HEK293 (cell line): ENCODE measurements around the gene PAQR7.

Experiments used
- CTCF ChIA-PET: fragments of 350-600 bp; formaldehyde crosslinking; extraction: SDS; loops from one replicate; lab custom pipeline; 2021; ENCODE audit warnings: antibody characterized with exemption; lab: Yijun Ruan, JAX
- POLR2A ChIA-PET: fragments of 300-600 bp; formaldehyde crosslinking; extraction: SDS; loops from one replicate; lab custom pipeline; 2020; ENCODE audit warnings: antibody characterized with exemption, inconsistent platforms; lab: Yijun Ruan, JAX
- H3K27ac ChIP-seq: fragments of 200-500 bp; sonication (Bioruptor generic); 2 replicates; pipeline ENCODE4 v1.5.1; 2014; ENCODE audit warnings: low read depth, low read length, control low read depth, inconsistent platforms; ENCODE audit errors: extremely low read depth
- H3K36me3 ChIP-seq, 2 experiments: fragments of 200-500 bp in 1 of 2; sonication (Bioruptor generic) in 1 of 2; 1 replicate in 1 of 2; 2 replicates in 1 of 2; pipeline ENCODE4 v1.5.1; 2014 to 2017; ENCODE audit warnings: inconsistent platforms in 2 of 2, low read length in 2 of 2; ENCODE audit not compliant: control insufficient read depth in 2 of 2, insufficient read depth in 1 of 2
- H3K4me1 ChIP-seq: fragments of 200-500 bp; sonication (Bioruptor generic); 2 replicates; pipeline ENCODE4 v1.5.1; 2014; ENCODE audit warnings: mild to moderate bottlenecking, low read length, inconsistent platforms; ENCODE audit not compliant: control insufficient read depth, insufficient read depth
- H3K4me3 ChIP-seq: 2 replicates; pipeline ENCODE4 v1.5.1; 2011; ENCODE audit warnings: low read depth, mild to moderate bottlenecking, control low read depth, low read length, moderate library complexity
- H3K9me3 ChIP-seq: fragments of 200-500 bp; sonication (Bioruptor generic); 2 replicates; pipeline ENCODE4 v1.5.1; 2014; ENCODE audit warnings: low read depth, low read length, inconsistent platforms; ENCODE audit not compliant: control insufficient read depth, insufficient read depth
- KLF10 ChIP-seq: fragments of 450-650 bp; IDR thresholded peaks from 2 replicates; pipeline ENCODE4 v1.5.1; 2018; ENCODE audit warnings: missing biosample characterization, mild to moderate bottlenecking, missing genetic modification characterization
- KLF9 ChIP-seq: fragments of 450-650 bp; formaldehyde crosslinking; IDR thresholded peaks from 2 replicates; pipeline ENCODE4 v1.5.1; 2016; ENCODE audit warnings: missing biosample characterization, missing genetic modification characterization, low read depth
- SP2 ChIP-seq: fragments of 450-650 bp; formaldehyde crosslinking; IDR thresholded peaks from 2 replicates; pipeline ENCODE4 v1.5.1; 2016; ENCODE audit warnings: missing biosample characterization, missing genetic modification characterization
- SP3 ChIP-seq: fragments of 450-650 bp; formaldehyde crosslinking; IDR thresholded peaks from 2 replicates; pipeline ENCODE4 v1.5.1; 2016; ENCODE audit warnings: missing biosample characterization, missing genetic modification characterization
- TCF7L2 ChIP-seq: IDR thresholded peaks from 2 replicates; pipeline ENCODE4 v1.6.1; 2011; ENCODE audit warnings: low read depth, mild to moderate bottlenecking, inconsistent platforms, low read length, moderate library complexity, borderline replicate concordance
- WT1 ChIP-seq: fragments of 450-650 bp; formaldehyde crosslinking; IDR thresholded peaks from 2 replicates; pipeline ENCODE4 v1.5.1; 2016; ENCODE audit warnings: missing biosample characterization, missing genetic modification characterization
- YY2 ChIP-seq: fragments of 450-650 bp; formaldehyde crosslinking; IDR thresholded peaks from 2 replicates; pipeline ENCODE4 v1.5.1; 2016; ENCODE audit warnings: missing biosample characterization, missing genetic modification characterization
- ZBTB1 ChIP-seq: fragments of 450-650 bp; formaldehyde crosslinking; IDR thresholded peaks from 2 replicates; pipeline ENCODE4 v1.5.1; 2016; ENCODE audit warnings: missing biosample characterization, missing genetic modification characterization
- ZBTB17 ChIP-seq: fragments of 450-650 bp; formaldehyde crosslinking; IDR thresholded peaks from 2 replicates; pipeline ENCODE4 v1.5.1; 2016; ENCODE audit warnings: missing biosample characterization, missing genetic modification characterization
- ZBTB20 ChIP-seq: fragments of 450-650 bp; formaldehyde crosslinking; IDR thresholded peaks from 2 replicates; pipeline ENCODE4 v1.5.1; 2016; ENCODE audit warnings: missing biosample characterization, missing genetic modification characterization
- ZBTB8A ChIP-seq: fragments of 450-650 bp; formaldehyde crosslinking; IDR thresholded peaks from 2 replicates; pipeline ENCODE4 v1.5.1; 2016; ENCODE audit warnings: missing biosample characterization, missing genetic modification characterization
- ZIC2 ChIP-seq: fragments of 450-650 bp; formaldehyde crosslinking; IDR thresholded peaks from 2 replicates; pipeline ENCODE4 v1.5.1; 2016; ENCODE audit warnings: missing biosample characterization, missing genetic modification characterization
- ZNF133 ChIP-seq: fragments of 450-650 bp; formaldehyde crosslinking; IDR thresholded peaks from 2 replicates; pipeline ENCODE4 v1.5.1; 2016; ENCODE audit warnings: missing biosample characterization, missing genetic modification characterization
- ZNF19 ChIP-seq: fragments of 450-650 bp; formaldehyde crosslinking; IDR thresholded peaks from 2 replicates; pipeline ENCODE4; 2016; ENCODE audit warnings: missing biosample characterization, missing genetic modification characterization, low read depth
- ZNF354C ChIP-seq: fragments of 450-650 bp; formaldehyde crosslinking; IDR thresholded peaks from 2 replicates; pipeline ENCODE4 v1.5.1; 2016; ENCODE audit warnings: missing biosample characterization, missing genetic modification characterization, low read depth, borderline replicate concordance
- ZNF366 ChIP-seq: fragments of 450-650 bp; formaldehyde crosslinking; conservative IDR thresholded peaks from 2 replicates; pipeline ENCODE4 v1.5.1; 2016; ENCODE audit warnings: missing biosample characterization, missing genetic modification characterization
- ZNF423 ChIP-seq: fragments of 450-650 bp; formaldehyde crosslinking; IDR thresholded peaks from 2 replicates; pipeline ENCODE4 v1.5.1; 2016; ENCODE audit warnings: missing biosample characterization, missing genetic modification characterization
- ZNF426 ChIP-seq: fragments of 450-650 bp; formaldehyde crosslinking; IDR thresholded peaks from 2 replicates; pipeline ENCODE4 v1.5.1; 2017; ENCODE audit warnings: missing biosample characterization, missing genetic modification characterization, mild to moderate bottlenecking, inconsistent platforms, moderate library complexity
- ZNF544 ChIP-seq: fragments of 450-650 bp; formaldehyde crosslinking; IDR thresholded peaks from 2 replicates; pipeline ENCODE4 v1.5.0; 2017; ENCODE audit warnings: missing biosample characterization, missing genetic modification characterization
- ZNF610 ChIP-seq: fragments of 450-650 bp; formaldehyde crosslinking; IDR thresholded peaks from 2 replicates; pipeline ENCODE4 v1.5.1; 2016; ENCODE audit warnings: missing biosample characterization, missing genetic modification characterization, borderline replicate concordance
- ZNF660 ChIP-seq: fragments of 450-650 bp; IDR thresholded peaks from 2 replicates; pipeline ENCODE4 v1.5.1; 2018; ENCODE audit warnings: missing biosample characterization, mild to moderate bottlenecking, missing genetic modification characterization
- ZNF677 ChIP-seq: fragments of 450-650 bp; IDR thresholded peaks from 2 replicates; pipeline ENCODE4 v1.5.0; 2018; ENCODE audit warnings: missing biosample characterization, mild to moderate bottlenecking, missing genetic modification characterization, moderate library complexity
- ZNF776 ChIP-seq: fragments of 450-650 bp; formaldehyde crosslinking; IDR thresholded peaks from 2 replicates; pipeline ENCODE4 v1.5.0; 2017; ENCODE audit warnings: missing biosample characterization, missing genetic modification characterization, borderline replicate concordance
- ZNF843 ChIP-seq: fragments of 450-650 bp; formaldehyde crosslinking; IDR thresholded peaks from 2 replicates; pipeline ENCODE4 v1.5.1; 2016; ENCODE audit warnings: missing biosample characterization, missing genetic modification characterization
- ZSCAN16 ChIP-seq: fragments of 450-650 bp; formaldehyde crosslinking; IDR thresholded peaks from 2 replicates; pipeline ENCODE4 v1.5.1; 2016; ENCODE audit warnings: missing biosample characterization, missing genetic modification characterization
- ZSCAN30 ChIP-seq: fragments of 450-650 bp; IDR thresholded peaks from 2 replicates; pipeline ENCODE4 v1.5.1; 2018; ENCODE audit warnings: missing biosample characterization, mild to moderate bottlenecking, missing genetic modification characterization, moderate library complexity
- ZXDB ChIP-seq: fragments of 450-650 bp; formaldehyde crosslinking; IDR thresholded peaks from 2 replicates; pipeline ENCODE4 v1.5.1; 2016; ENCODE audit warnings: missing biosample characterization, missing genetic modification characterization
- TF ChIP-seq, protein P1 (sequence below): fragments of 450-650 bp; formaldehyde crosslinking; optimal IDR thresholded peaks from 2 replicates; pipeline ENCODE3; 2016; ENCODE audit warnings: missing biosample characterization, mild to moderate bottlenecking, missing genetic modification characterization
- TF ChIP-seq, protein P2 (sequence below): fragments of 450-650 bp; formaldehyde crosslinking; IDR thresholded peaks from 2 replicates; pipeline ENCODE4 v1.5.1; 2016; ENCODE audit warnings: missing biosample characterization, missing genetic modification characterization
- TF ChIP-seq, protein P3 (sequence below): fragments of 450-650 bp; formaldehyde crosslinking; IDR thresholded peaks from 2 replicates; pipeline ENCODE4 v1.5.0; 2017; ENCODE audit warnings: missing biosample characterization, missing genetic modification characterization, borderline replicate concordance

Gene PAQR7

DNA sequence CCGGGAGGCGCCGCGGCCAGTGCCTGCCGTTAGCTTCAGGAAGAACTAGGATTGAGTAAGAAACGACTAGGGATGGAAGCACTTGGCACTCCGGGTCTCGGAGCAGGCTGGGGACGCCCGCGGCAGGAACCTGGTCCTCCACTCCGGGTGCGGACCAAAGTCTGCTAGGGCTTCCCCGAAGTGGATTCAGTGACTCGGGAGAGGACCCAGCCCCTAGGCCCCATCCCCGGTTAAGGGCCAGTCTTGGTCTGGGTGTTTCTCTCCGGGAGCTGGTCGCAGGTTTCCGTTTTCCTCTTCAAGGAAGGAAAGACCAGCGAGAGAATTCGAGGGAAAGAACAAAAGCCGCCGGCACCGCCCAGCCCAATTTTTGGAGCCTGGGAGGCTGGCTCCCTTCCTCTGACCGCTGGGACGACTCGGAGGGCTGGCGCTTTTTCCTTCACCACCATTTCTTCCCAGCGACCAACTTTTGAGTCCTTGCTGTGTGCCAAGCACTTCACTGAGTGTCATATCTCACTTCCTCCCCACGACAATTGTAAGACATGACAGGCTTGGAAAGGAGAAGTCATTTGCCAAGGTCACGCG is 47.6 kb upstream of the PAQR7 start (continued):
- TF ChIP-seq ZNF423 (tag by site-specific recombination) (no peak), ZNF677 (no peak), ZNF660 (tag by site-specific recombination) (no peak), ZBTB8A (tag by site-specific recombination) (peak; percentile 30; the same call in 1 of the 2 replicates), ZNF366 (tag by site-specific recombination) (0 out of 2 replicates have a peak, but pooled peaks have one; percentile 22)
- TF ChIP-seq, protein P1, sequence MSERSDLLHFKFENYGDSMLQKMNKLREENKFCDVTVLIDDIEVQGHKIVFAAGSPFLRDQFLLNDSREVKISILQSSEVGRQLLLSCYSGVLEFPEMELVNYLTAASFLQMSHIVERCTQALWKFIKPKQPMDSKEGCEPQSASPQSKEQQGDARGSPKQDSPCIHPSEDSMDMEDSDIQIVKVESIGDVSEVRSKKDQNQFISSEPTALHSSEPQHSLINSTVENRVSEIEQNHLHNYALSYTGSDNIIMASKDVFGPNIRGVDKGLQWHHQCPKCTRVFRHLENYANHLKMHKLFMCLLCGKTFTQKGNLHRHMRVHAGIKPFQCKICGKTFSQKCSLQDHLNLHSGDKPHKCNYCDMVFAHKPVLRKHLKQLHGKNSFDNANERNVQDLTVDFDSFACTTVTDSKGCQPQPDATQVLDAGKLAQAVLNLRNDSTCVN (tag by site-specific recombination): peak; percentile 12

DNA sequence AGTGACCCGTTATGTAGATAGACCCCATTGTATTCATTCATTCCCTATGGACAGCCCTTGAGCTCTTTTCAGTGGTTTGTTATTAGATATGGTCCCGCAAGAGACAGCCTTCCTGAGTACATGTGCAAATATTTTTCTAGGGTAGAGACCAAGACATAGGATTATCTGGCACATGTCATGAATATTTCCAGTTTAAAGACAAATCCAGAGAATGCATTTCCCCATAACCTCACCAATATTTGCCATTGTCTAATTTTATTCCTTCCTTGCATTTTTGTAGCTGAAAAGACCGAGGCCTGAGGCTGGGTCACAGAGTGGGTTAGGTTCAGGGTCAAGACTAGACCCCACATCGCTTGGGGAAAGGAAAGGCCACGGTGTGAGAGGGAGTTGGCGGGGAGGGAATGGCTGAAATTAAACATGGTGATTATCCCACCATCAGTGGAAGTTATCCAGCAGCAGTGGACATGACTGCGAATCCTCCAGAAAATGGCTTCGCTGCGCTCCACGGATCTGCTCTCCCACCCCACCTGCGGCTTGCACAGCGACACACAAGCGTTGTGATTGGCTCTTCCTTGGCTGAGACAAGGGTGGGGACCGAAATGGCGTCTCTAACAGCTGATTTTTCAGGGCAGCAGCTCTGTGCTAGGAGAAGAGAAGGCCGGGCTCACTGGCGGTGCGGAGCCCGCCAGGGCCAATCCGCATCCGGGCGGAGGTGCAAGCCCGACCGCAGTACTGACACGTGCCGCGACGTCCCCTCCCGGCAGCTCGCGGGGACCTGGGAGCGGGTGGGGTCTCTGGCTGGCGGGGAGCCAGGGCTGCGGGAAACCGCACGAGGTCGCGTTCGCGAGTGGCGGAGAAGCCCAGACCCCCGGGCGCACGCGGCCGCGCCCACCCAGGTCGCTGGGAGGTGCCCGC is 46.8 kb upstream of the PAQR7 start:
- H3K36me3 ChIP-seq: no peaks in the 10 kb centered on the region
- CTCF ChIA-PET: interaction anchor here (0.7 to 1.2 kb wide), 6 partner anchors 8 to 87 kb away, joined by 3 to 4 read pairs (median 3); partner anchors contain the start of gene PAFAH2
- TF ChIP-seq ZXDB (tag by site-specific recombination) (0 out of 2 replicates have a peak, but pooled peaks have one; percentile 30), SP3 (no peak), ZNF843 (tag by site-specific recombination) (no peak), WT1 (no peak), ZSCAN16 (no peak), YY2 (tag by site-specific recombination) (peak; percentile 57; the same call in 1 of the 2 replicates), ZSCAN30 (tag by site-specific recombination) (0 out of 2 replicates have a peak, but pooled peaks have one; percentile 6), ZNF19 (no peak), ZNF776 (no peak), KLF10 (tag by site-specific recombination) (peak; percentile 68), ZNF610 (tag by site-specific recombination) (no peak), KLF9 (tag by site-specific recombination) (peak; percentile 52), ZIC2 (tag by site-specific recombination) (no peak), ZBTB20 (tag by site-specific recombination) (0 out of 2 replicates have a peak, but pooled peaks have one; percentile 59), ZNF544 (no peak), SP2 (tag by site-specific recombination) (peak; percentile 53), ZNF354C (tag by site-specific recombination) (no peak), ZNF426 (no peak), TCF7L2 (no peak), ZBTB1 (tag by site-specific recombination) (no peak), ZBTB17 (tag by site-specific recombination) (no peak; the same call in 1 of the 2 replicates), ZNF133 (no peak)
- TF ChIP-seq, protein P2, sequence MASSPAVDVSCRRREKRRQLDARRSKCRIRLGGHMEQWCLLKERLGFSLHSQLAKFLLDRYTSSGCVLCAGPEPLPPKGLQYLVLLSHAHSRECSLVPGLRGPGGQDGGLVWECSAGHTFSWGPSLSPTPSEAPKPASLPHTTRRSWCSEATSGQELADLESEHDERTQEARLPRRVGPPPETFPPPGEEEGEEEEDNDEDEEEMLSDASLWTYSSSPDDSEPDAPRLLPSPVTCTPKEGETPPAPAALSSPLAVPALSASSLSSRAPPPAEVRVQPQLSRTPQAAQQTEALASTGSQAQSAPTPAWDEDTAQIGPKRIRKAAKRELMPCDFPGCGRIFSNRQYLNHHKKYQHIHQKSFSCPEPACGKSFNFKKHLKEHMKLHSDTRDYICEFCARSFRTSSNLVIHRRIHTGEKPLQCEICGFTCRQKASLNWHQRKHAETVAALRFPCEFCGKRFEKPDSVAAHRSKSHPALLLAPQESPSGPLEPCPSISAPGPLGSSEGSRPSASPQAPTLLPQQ (tag by site-specific recombination): no peak
- TF ChIP-seq, protein P1 (tag by site-specific recombination): peak; percentile 74
- TF ChIP-seq, protein P3, sequence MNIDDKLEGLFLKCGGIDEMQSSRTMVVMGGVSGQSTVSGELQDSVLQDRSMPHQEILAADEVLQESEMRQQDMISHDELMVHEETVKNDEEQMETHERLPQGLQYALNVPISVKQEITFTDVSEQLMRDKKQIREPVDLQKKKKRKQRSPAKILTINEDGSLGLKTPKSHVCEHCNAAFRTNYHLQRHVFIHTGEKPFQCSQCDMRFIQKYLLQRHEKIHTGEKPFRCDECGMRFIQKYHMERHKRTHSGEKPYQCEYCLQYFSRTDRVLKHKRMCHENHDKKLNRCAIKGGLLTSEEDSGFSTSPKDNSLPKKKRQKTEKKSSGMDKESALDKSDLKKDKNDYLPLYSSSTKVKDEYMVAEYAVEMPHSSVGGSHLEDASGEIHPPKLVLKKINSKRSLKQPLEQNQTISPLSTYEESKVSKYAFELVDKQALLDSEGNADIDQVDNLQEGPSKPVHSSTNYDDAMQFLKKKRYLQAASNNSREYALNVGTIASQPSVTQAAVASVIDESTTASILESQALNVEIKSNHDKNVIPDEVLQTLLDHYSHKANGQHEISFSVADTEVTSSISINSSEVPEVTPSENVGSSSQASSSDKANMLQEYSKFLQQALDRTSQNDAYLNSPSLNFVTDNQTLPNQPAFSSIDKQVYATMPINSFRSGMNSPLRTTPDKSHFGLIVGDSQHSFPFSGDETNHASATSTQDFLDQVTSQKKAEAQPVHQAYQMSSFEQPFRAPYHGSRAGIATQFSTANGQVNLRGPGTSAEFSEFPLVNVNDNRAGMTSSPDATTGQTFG: no peak

More for the DNA sequence above, 46.8 kb upstream of the PAQR7 start:
- Histone ChIP-seq H3K4me3 (peak overlapping the region; percentile 16), H3K9me3 (no peaks in the 10 kb centered on the region), H3K27ac (peak overlapping the region; percentile 72), H3K4me1 (peaks cover 8% of the 10 kb centered on the region; the same call in 1 of the 2 replicates)
- POLR2A ChIA-PET: interaction anchor here (0.6 to 1.2 kb wide), 5 partner anchors 11 to 75 kb away, joined by 4 to 6 read pairs (median 4); partner anchors contain the start of gene PAFAH2
